Cerebellar nuclear complex (tissue), 1 donor: Measurements from ENCODE around the gene DUSP16.
"Not testable (repeated sequence)": the region's sequence is repeated elsewhere in the genome, so short reads cannot be mapped to it uniquely, and the experiment has no call there.

Source experiments
- DNase-seq, 2 experiments: peaks; one replicate each; lab custom pipeline; 2025; lab: John Stamatoyannopoulos, UW

The DUSP16 gene

DNA sequence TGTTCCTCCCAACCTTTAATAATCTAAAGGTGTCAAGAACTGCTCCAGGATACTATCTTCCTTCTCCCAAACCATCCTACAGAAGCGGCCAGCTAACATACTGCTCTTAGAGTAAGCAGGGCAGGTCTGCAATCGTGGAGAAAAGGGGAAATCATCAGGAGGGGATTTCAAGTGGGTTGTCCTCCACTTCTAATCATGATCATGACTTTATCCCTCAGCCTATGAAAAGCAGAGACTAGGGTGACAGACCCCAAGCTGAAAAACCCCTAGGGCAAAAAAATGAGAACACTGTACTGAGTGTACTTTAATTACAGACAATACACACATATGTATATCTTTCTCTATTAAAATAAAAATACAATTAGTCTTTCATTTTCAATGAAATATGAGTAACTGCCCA is 13.9 kb downstream of the DUSP16 start:
- no peak for DNase-seq

DNA sequence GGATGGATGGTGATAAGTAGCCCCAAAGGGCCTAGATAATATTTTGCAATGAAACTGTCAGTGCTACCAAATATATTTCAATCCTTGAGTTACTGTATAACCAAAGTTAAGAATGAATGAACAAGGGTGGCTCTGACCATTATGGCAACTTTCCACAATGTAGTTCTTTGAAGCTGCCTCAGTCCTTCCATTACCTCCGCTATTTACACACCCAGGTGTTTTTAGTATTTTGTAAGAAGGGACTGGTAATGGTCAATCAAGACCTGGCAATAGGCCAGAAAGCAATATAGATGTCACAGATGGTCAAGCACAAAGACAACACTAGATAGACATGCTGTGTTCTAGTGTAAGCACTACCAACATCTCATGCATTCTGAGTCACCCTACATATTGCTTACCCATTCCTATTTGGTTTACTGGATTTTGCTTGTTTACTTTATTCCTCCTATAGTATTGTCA is 16.3 kb downstream of the DUSP16 start:
- no peak for DNase-seq

DNA sequence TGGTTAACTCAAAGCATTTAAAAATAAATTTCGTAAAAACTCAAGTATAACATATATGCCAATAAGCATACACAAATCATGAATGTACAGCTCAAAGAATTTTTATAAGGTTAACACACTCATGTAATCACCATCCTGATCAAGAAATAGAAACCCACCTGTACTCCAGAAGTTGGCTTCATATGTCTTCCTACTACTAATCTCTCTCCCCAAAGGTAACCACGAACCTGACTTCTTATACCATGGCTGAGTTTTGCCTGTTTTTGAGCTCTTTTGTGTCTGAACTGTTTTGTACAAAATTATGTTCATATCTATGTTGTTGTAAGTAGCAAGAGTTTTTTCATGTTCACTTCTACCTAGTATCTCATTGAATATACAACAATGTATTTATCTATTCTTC is 18.7 kb downstream of the DUSP16 start:
- DNase-seq = no peak

DNA sequence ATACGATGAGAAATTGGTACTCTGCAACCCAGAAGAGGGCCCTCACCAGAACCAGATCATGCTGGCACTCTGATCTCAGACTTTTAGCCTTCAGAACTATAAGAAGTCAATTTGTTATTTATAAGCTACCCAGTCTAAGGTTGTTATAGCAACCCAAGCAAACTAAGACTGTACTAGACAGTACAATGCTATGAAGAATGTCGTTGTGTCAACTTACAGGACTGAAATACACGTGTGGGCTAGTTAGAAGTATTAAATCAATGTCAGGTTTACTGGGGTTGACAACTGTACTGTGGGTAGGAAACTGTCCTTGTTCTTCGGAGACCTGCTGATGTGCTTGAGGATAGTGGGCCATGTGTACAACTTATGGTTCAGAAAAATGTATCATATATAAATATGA is 19.7 kb downstream of the DUSP16 start:
- DNase-seq = no peak

DNA sequence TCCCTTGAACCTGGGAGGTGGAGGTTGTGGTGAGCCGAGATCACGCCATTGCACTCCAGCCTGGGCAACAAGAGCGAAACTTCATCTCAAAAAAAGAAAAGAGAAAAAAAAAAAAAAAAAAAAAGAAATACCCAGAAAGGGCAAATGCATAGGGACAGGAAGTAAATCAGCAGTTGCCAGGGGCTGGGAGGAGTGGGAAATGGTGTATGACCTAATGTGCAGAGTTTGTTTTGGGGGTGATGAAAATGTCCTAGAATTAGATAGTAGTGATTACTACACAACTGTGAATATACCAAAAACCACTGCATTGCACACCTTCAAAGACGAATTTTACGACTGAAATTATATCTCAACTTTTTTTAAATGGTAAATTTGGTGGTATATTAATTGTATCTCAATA is 20.4 kb downstream of the DUSP16 start:
- no peak for DNase-seq

DNA sequence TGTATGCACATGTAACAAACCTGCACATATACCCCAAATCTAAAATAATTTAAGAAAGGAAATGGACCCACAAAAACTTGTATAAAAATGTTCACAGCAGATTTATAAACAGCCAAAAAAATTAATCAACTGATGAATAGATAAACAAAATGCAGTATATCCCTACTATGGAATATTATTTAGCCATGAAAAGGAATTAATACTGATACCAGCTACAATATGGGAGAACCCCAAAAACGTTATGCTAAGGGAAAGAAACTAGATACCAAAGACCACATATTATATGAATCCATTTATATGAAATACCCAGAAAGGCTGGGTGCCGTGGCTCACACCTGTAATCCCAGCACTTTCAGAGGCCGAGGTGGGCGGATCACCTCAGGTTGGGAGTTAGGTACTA is 20.9 kb downstream of the DUSP16 start:
- no peak for DNase-seq

DNA sequence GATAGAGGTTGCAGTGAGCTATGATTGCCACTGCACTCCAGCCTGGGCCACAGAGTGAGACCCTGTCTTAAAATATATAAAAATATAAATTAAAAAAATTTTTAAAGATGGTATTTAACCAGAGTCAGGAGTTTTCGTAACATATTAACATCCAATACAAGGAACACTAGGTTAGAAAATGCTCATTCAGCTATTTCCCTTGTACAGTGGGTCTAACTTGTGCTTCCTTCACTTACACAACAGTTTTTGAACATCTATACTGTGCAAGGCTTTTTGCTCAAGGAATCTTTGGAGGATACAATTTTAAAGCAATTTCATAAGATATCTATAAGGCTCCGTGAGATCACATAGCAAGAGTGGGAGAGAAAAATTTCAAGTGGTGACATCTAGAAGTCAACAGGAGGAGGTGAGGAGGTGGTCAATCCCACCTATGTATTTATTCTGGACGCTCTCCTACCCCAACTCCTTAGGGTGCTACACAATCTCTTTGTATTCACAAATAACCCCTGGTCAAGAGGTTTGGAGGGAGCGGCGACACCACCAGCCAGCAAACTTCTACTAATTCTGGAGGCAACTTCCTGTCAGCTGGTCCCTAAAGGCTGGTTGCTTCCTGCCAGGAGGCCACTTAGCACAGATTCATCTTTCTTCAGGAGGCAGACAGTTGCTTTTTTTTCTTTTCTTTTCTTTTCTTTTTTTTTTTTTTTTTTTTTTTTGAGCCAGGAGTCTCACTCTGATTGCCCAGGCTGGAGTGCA is 22.2 kb downstream of the DUSP16 start:
- DNase-seq = no peak

DNA sequence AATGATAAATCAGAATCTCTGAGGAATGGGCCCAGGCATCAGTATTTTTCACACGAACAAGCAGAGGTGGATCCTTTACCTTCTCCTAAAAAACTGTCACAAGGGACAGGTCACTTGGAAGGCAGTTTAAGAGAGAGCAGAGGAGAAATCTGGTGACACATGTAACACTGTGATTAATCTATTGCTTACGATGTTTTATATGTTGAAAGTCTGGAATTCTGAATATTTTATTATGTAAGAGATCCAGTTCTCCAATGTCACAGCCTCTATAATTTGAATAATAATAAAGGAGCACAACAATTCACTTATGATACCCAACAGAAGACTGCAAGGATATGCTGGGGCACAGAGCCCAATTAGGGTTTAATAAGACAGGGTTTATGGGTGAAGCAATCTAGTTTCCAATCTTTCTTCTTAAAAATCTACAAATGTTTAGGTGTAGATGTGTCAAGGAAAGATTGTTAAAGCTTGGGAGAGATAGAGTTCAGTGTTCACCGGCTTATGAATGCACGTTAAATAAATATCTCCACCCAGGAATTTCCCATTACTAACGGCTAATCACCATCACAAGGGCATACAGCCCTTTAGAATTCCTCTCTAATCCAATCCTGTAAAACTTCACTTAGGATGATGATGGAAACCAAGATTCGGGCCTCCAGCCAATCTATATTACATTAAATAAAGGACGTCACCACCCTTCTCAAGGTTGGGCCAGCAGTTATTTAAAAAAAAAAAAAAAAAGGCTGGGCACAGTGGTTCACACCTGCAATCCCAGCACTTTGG is 23.4 kb downstream of the DUSP16 start:
- no peak for DNase-seq

DNA sequence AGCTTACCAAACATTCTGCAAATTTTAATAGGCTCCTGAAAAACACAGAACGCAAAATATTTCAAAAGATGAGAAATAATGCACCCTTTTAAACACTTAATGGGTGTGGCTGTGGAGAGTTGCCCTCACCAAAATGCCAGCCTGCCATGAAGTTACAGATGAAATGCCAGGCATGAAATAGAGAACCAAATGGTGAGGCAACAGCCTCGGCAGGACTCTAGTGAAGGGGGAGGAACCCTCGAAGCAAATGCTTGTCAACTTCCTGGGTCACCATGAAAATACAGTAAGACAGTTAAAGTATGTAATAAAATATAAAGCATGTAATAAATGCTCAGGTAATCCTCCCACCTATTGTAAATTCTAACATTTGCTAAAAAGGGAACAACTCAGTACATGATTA is 24.1 kb downstream of the DUSP16 start:
- DNase-seq = no peak

DNA sequence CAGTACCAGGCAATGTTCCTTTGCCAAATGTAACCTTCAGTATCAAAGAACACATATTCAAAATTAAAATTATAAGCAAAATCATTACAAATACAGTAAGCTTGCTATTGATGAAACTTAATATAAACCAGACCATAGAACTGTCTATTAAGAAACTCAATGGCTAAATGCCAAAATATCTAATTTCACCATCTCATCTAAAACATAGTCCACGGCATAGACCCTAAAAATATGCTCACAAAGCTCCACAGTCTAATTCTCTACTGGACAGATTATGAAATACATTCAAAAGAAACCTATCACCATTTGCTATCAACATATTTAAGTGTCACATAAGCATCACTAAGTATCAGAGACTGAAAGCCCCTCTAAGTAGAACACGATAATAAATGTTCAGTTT is 25.2 kb downstream of the DUSP16 start:
- DNase-seq = no peak

DNA sequence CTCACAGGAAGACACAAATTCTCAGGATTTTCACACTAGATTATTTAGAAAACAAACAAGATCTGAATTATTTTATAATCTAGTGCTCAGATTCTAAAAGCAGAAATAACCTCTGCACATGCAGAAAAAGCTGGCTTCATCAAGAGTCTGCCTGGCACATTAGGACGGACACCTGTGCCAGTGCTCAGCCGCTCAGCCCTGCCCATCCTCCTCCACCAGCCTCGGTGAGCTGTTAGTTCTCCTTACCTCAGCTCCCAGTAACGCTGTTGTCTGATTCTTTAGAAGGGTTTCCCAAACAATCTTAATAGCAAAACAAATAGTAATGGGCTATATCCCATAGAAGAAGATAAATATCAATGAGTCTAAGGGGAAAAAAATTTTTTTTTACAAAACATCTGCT is 27.7 kb downstream of the DUSP16 start:
- DNase-seq = peak in 1 of 2 experiments; percentile 64

DNA sequence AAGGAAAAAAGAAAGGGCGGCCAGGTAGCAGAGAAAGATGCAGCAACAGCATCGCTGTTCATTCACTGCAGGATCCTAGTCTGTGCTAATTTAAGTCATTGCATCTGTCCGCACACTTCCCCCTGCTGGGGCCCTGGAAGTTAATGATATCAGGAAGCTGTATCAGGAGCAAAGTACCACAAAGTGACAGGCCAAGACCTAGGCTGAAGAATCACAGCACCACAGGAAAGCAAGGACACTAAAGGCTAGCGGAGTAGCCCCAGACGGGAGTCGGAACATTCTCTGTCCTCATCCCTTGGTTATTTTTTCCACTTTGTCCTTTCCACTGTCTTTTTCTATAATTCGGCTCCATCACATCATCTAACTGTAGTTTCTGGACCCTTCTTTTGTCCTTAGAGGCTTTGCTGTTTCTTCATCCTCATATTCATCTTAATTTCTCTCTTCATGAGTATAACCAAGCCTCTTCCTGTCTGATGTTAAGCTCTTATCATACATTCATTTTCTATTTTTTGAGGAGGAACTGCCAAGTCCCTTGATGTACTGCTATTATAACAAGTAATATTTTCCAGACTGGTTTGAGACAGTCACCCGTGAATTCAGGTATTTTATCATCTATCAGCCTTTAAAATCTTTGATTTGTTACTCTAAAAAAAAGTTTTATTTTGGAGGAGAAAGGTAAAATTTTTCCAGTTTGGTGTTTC is 28.3 kb downstream of the DUSP16 start:
- DNase-seq = no peak

DNA sequence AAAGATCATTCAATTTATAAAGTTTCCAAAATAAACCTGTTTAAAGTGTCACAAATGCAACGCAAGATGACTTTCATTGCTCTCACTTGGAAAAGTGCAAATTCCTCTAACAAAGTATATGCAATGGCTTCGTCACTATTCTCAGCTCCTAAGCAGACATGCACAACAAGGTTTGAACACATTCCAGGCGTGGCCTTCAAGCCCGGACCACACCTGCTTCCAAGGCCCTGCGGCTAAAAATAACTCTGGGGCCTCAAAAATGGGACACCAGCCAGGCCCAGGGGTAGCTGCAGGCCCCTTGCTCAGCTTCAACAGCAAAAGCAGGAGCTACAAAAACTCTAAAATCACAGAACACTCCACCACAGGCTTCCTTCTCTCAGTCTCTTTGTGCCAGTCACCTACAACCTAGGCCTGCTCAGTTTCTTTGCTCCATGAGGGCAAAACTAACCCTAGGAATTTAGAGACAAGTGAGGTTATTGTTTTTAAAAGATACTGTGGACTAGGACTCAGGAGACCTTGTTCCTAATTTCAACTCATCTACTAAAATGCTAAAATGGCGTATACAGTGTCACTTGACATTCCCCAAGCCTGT is 29.3 kb downstream of the DUSP16 start:
- DNase-seq = peak in 1 of 2 experiments; percentile 23

DNA sequence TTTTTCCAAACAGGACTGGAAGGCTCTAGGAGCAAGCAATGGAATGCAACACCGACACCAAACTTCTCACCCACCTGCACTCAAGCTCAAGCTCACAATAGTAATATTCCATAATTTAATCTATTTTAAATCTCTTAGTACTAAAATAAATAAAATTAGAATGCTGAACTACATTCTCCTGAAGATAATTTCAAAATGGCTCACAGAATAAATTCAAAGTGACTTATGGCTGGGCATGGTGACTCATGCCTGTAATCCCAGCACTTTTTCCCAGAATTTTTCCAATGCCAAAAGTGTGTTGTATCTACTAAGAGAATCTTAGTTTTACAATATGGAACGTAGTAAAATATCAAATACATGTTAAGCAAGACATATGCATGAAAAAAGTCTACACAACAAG is 31.5 kb downstream of the DUSP16 start:
- DNase-seq = no peak

DNA sequence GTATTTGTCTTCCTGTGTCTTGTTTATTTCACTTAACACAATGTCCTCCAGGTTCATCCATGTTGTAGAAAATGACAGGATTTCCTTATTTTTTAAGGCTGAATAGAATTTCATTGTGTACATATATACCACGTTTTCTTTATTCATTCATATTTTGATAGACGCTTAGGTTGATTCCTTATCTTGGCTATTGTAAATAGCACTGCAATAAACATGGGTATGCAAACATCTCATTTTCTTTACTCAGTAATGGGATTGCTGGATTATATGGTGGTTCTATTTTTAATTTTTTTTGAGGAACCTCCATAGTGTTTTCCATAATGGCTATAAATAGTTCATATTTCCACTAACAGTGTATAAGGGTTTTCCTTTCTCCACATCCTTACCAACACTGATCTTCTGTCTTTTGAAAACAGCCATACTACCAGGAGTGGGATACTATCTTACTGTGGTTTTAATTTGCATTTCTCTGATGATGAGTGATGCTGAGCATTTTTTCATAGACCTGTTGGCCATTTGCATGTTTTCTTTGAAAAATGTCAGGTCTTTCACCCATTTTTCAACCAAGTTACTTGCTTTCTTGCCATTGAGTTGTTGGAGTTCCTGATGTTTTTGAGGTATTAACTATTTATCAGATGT is 32.8 kb downstream of the DUSP16 start:
- no peak for DNase-seq

DNA sequence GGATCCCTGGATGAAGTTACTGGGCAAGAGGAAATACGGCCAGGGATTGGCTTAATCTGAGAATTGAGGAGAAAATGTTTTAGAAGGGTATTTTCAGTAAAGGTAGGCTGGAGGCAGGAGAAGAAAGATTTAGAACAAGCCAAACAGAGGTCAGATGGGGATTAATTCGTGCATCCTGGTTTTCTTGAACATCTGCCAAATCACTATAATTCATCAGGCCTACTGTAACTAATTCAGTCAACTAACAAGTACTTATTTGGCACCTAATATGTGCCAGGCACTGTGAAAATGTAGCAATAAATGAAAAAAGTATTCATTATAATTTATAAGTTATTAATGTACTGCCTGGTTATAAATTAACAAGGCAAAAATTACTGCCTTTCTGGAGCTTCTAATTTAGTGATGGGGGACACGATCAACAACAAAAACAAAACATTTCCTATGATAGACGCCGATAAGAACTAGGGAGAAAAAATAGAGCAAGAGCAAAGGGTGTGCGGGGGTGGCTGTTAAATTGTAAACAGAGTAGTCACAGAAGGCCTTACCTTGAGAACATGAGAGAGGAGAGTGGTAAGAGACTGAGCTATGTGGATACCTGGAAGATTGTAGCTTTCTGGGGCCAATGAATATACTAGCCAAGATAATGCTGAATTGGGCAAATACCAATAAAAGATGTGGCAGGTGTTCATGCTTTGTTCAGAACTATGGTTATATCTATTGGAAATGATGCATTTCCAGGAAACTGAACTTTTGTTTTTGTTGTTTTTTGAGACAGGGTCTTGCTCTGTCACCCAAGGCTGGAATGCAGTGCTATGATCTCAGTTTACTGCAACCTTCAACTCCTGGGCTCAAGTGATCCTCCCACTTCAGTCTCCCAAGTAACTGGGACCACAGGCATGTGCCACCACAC is 34.0 kb downstream of the DUSP16 start:
- no peak for DNase-seq

DNA sequence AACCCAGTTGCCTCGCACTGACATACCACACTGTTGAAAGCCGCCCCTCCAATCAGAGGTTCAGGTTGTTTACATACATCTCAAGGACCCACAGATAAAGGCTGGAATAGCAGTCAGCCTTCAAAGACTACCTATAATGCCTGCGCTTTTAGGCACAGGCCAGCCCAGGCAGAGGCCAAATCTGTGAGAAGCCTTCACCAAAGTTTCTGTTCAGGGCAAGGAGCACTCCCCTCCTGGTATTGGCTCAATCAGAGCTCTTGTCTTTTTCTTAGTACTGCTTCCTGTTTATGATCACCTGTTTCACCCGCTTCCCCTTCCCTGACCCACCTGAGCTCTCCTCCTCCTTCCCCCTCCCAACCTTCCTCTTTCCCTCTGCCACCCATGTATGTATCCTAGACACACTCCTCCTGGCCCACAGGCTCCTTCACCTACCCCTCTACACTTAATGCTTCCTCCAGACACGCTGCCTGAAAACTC is 34.8 kb downstream of the DUSP16 start:
- no peak for DNase-seq

DNA sequence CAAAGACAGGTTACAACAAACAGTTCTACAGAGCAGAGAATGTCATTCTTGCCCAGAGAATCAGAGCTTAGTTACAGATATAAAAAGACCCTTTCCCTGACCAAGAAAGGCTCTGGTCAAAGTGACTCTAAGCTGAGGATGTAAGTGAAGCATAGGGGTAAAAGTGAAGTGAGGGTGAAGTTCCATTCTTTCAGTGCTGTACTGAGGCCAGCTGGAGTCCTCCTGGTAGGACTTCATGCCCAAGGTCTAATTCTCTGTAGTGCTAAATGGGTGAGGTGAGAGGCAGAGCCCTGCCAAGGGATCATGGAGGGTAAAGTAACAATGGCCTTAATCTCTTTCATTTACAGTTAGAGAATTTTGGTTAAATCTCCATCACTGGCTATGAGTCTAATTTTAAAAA is 38.5 kb downstream of the DUSP16 start:
- DNase-seq = no peak

DNA sequence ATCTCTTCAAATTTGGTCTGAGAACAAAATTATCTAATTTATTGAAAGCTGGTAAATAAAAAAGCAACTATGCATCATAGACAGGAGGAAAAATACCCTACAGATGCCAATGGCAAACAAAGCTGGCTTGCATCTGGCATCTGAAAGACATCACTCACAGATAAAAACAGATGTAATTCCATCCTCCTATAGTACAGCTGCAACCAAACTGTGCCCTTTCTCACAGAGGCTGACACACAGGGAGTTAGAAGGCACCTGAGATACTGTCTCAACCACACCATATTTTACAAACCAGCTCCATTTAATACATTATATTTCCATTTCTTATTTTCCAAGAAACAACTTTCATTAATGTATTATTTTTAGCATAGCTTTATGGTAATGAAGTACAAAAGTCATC is 39.4 kb downstream of the DUSP16 start:
- DNase-seq = no peak

DNA sequence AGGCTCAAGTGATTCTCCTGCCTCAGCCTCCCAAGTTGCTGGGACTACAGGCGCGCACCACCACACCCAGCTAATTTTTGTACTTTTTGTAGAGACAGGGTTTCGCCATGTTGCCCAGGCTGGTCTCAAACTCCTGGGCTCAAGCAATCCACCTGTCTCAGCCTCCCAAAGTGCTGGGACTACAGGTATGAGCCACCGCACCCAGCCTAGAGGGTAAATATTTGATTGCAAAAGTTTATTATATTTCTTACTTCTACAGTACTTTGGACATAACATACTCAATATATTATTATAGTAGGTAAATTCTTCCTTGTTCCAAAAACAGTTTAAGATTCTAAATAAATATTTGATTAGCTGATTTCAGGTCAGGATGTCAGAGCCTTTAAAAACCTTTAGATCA is 40.0 kb downstream of the DUSP16 start:
- DNase-seq = not testable (repeated sequence)

DNA sequence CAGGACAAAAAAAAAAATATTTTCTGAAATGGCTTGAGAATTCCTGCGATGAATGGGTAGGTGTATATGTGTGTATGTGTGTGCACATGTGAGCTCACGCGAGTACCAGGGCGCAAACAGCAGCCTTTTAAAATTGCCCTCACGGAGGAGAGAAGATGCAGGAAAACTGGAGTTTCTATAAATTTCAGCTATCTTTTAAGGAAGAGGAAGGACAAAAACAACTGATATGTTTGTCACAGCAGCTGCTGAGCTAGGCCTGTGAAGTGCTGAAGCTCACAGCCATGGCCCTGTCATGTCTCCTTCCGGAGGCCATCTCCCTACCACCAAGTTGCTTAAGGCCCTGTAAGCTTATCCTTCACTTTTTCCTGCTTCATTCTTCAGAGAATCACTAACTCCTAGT is 40.8 kb downstream of the DUSP16 start:
- no peak for DNase-seq
